ENCODE measurements around the gene C1S.
A peak's percentile ranks its signal among the peaks of the same experiment; 100 is the strongest.

C1S gene

GRCh38 chr12:7017870-7018349 lies 42.6 kb upstream of the C1S start:
- H3K4me3 ChIP-seq (ENCODE audit: low read depth, low read length) = peak overlapping the region; percentile 74
- peak overlapping the region; percentile 89 for H3K27ac ChIP-seq
- H3K27me3 ChIP-seq (ENCODE audit: insufficient read depth, low read depth, severe bottlenecking) = no peaks in the 10 kb centered on the region
- H3K36me3 ChIP-seq = peaks cover 6% of the 10 kb centered on the region
- no peak for DNase-seq
- no peaks in the 10 kb centered on the region for H3K9me3 ChIP-seq (ENCODE audit: severe bottlenecking)
- no peak for TF ChIP-seq CTCF (IDR thresholded peaks at IDR 0.05; ENCODE audit: low read depth, low read length)

DNA sequence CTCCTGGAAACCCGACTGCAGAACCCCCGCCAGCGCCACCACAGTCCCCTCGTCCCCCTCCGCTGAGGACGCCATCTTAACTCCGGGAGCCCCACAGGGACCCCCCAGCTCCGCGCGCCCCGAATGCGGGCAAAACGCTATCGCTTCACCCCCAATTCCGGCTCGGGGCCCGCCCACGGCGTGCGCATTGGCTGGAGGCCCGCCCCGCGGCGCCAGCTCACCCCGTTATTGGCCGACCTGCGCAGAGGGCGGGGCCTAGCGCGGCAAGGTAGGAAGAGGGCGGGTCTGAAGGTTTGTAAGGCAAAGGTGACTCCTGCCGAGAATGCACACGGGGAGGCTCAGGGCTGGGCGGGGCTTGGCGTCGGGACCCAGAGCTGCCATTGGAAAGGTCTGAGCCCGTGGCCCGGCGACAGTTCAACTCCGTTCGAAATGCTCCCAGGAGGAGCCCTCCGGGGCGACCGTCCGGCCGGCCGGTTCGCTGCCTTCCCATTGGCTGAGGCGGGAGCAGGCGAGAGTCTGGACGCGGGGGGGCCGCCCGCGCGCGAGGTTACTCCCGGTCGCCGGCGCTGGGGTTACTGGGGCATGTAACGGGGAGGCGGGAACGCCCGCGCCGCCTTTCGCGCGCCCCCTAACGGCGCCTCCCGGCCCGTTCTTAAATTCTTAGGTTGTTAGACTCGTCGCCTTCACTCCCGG lies 42.0 kb upstream of the C1S start, which contains the start of gene LPCAT3:
Gene LPCAT3, minus strand, starts transcription at position 127 of the 693 bp plus-strand sequence. Its CDS starts 52 bp downstream, at position 75.
- DNase-seq = peak; percentile 98

GRCh38 chr12:7019043-7019569 lies 41.4 kb upstream of the C1S start:
- peak; percentile 25 for DNase-seq

More for the DNA sequence above, 42.0 kb upstream of the C1S start, which contains the start of gene LPCAT3:
- peaks cover 6% of the 10 kb centered on the region; the same call in 1 of the 2 replicates for H3K36me3 ChIP-seq
- TF ChIP-seq CTCF (IDR thresholded peaks at IDR 0.05; ENCODE audit: low read depth, low read length) = peak; percentile 81
- H3K9me3 ChIP-seq (ENCODE audit: severe bottlenecking) = no peaks in the 10 kb centered on the region
- peak within 1 kb of the TSS; percentile 74 for H3K4me3 ChIP-seq (ENCODE audit: low read depth, low read length)
- H3K27ac ChIP-seq = peak within 1 kb of the TSS; percentile 89
- H3K27me3 ChIP-seq (ENCODE audit: insufficient read depth, low read depth, severe bottlenecking) = no peaks in the 10 kb centered on the region

DNA sequence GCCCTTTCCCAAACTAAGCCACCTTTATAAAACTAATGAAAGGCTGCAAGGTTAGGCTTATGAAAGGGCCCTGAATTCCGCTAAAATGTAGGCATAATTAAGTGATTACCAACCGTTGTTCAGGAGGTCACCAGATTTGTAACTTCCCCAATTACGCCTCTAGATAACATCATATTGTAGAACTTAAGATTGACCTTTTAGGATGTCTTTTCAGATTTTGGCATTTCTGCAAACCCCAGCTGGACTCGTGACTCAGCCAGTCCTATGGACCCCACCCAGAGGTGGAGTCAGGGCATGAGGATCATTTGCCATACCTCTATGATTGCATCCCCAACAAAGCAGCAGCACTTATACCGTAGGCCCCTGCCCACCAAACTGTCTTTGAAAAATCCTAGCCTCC lies 38.6 kb upstream of the C1S start:
- H3K4me3 ChIP-seq (ENCODE audit: low read depth, low read length) = no peak overlapping the region
- no peak for TF ChIP-seq CTCF (IDR thresholded peaks at IDR 0.05; ENCODE audit: low read depth, low read length)
- H3K36me3 ChIP-seq = no peaks in the 10 kb centered on the region
- no peaks in the 10 kb centered on the region for H3K9me3 ChIP-seq (ENCODE audit: severe bottlenecking)
- H3K27me3 ChIP-seq (ENCODE audit: insufficient read depth, low read depth, severe bottlenecking) = no peaks in the 10 kb centered on the region
- no peak overlapping the region for H3K27ac ChIP-seq
- DNase-seq = no peak

More at GRCh38 chr12:7019043-7019569, 41.4 kb upstream of the C1S start:
- H3K27me3 ChIP-seq (ENCODE audit: insufficient read depth, low read depth, severe bottlenecking) = no peaks in the 10 kb centered on the region
- no peaks in the 10 kb centered on the region for H3K9me3 ChIP-seq (ENCODE audit: severe bottlenecking)
- no peak for TF ChIP-seq CTCF (IDR thresholded peaks at IDR 0.05; ENCODE audit: low read depth, low read length)
- H3K36me3 ChIP-seq = peaks cover 6% of the 10 kb centered on the region; the same call in 1 of the 2 replicates
- H3K27ac ChIP-seq = peak overlapping the region; percentile 89
- H3K4me3 ChIP-seq (ENCODE audit: low read depth, low read length) = peak overlapping the region; percentile 74

DNA sequence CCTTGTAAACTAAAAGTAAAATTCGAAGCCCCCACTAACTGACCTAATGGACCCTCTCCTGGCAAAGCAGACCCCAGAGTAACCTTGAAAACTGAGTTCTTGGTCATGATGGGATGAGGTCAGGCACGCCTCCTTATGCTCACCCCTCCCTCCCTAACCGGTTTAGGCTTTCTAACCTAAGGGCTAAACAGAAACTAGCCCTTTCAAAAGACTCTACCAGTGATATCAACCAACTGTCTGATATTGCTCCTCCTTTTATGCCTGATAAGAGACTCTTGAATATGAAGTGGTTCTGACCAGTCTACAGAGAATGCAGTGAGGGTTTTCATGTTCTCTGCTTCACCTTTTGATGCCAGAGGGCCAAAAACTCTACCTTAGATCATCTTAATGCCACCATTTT lies 37.4 kb upstream of the C1S start:
- no peaks in the 10 kb centered on the region for H3K27me3 ChIP-seq (ENCODE audit: insufficient read depth, low read depth, severe bottlenecking)
- TF ChIP-seq CTCF (IDR thresholded peaks at IDR 0.05; ENCODE audit: low read depth, low read length) = no peak
- H3K27ac ChIP-seq = no peak overlapping the region
- no peaks in the 10 kb centered on the region for H3K9me3 ChIP-seq (ENCODE audit: severe bottlenecking)
- no peak for DNase-seq
- no peaks in the 10 kb centered on the region for H3K36me3 ChIP-seq
- no peak overlapping the region for H3K4me3 ChIP-seq (ENCODE audit: low read depth, low read length)

Measured in WERI-Rb-1 (cell line).